Measurements from ENCODE around the gene CCDC33.

- TF ChIP-seq CTCF (IDR thresholded peaks at IDR 0.05; ENCODE audit: insufficient read depth, low read length, poor library complexity, severe bottlenecking) (no peak), EZH2phosphoT487 (conservative IDR thresholded peaks at IDR 0.05; ENCODE audit: low read length) (no peak)
These were observed 21.5 kb downstream of the CCDC33 start for GRCh38 chr15:74257623-74258022.

Data from SU-DHL-6 (cell line).